Keratinocyte (primary cell): ENCODE results near the gene GNG13. TPM values are rescaled to one million over a fixed set of nuclear protein-coding genes. Genes with fewer than 3 reads are reported as not detected.

Experiments used
- DNase-seq: peaks from one replicate; pipeline ENCODE4 v3.0.0-alpha.2; 2011; ENCODE audit warnings: low read depth, missing footprints, low spot score
- FAIRE-seq: peaks from 2 replicates; lab custom pipeline; 2011; peaks lifted over from hg19 to GRCh38; lab: Jason Lieb, UNC
- H2AFZ ChIP-seq: 2 replicates; pipeline ENCODE4 v1.6.0; 2012; ENCODE audit warnings: low read length, control low read depth, inconsistent platforms; ENCODE audit not compliant: control insufficient read depth
- H3K27ac ChIP-seq: 2 replicates; pipeline ENCODE4 v1.5.1; 2011; ENCODE audit warnings: low read length; ENCODE audit not compliant: control insufficient read depth, insufficient read depth
- H3K27me3 ChIP-seq: 3 replicates; pipeline ENCODE4 v1.6.0; 2011; ENCODE audit warnings: low read length; ENCODE audit not compliant: control insufficient read depth, insufficient read depth; ENCODE audit errors: extremely low read depth
- H3K36me3 ChIP-seq, 2 experiments: 2 replicates in 1 of 2; 3 replicates in 1 of 2; pipeline ENCODE4 v1.5.1; 2011; ENCODE audit warnings: low read length in 2 of 2, mild to moderate bottlenecking in 1 of 2; ENCODE audit not compliant: control insufficient read depth in 2 of 2, insufficient read depth in 2 of 2; ENCODE audit errors: extremely low read depth in 1 of 2
- H3K4me1 ChIP-seq: 3 replicates; pipeline ENCODE4 v1.5.1; 2011; ENCODE audit warnings: low read length; ENCODE audit not compliant: control insufficient read depth, insufficient read depth; ENCODE audit errors: extremely low read depth
- H3K4me2 ChIP-seq: 3 replicates; pipeline ENCODE4 v1.6.0; 2011; ENCODE audit warnings: low read depth, low read length; ENCODE audit not compliant: control insufficient read depth, insufficient read depth; ENCODE audit errors: extremely low read depth
- H3K4me3 ChIP-seq, 3 experiments: fragments of 200-600 bp in 1 of 3; sonication (generic) in 1 of 3; 2 replicates in 2 of 3; 3 replicates in 1 of 3; pipeline ENCODE4 v1.5.1; 2011 to 2016; ENCODE audit warnings: low read length in 3 of 3, mild to moderate bottlenecking in 3 of 3, control low read depth in 2 of 3, inconsistent platforms in 1 of 3, low read depth in 1 of 3, mixed read lengths in 1 of 3, mixed run types in 1 of 3, moderate library complexity in 1 of 3; ENCODE audit not compliant: control insufficient read depth in 2 of 3, insufficient read depth in 2 of 3; ENCODE audit errors: extremely low read depth in 1 of 3
- H3K79me2 ChIP-seq: 2 replicates; pipeline ENCODE4 v1.6.0; 2012; ENCODE audit warnings: low read length; ENCODE audit not compliant: control insufficient read depth, insufficient read depth
- H3K9ac ChIP-seq: 3 replicates; pipeline ENCODE4 v1.6.0; 2011; ENCODE audit warnings: low read length; ENCODE audit not compliant: control insufficient read depth, insufficient read depth; ENCODE audit errors: extremely low read depth
- H3K9me1 ChIP-seq: 3 replicates; pipeline ENCODE4 v1.6.0; 2011; ENCODE audit warnings: low read length; ENCODE audit not compliant: control insufficient read depth, insufficient read depth; ENCODE audit errors: extremely low read depth
- H3K9me3 ChIP-seq: 2 replicates; pipeline ENCODE4 v1.5.1; 2012; ENCODE audit warnings: low read depth, low read length; ENCODE audit not compliant: control insufficient read depth
- H4K20me1 ChIP-seq: 3 replicates; pipeline ENCODE4 v1.6.0; 2011; ENCODE audit warnings: low read length; ENCODE audit not compliant: control insufficient read depth, insufficient read depth; ENCODE audit errors: extremely low read depth
- EZH2 ChIP-seq: IDR thresholded peaks from one replicate; pipeline ENCODE4 v1.6.1; 2012; ENCODE audit warnings: inconsistent platforms, mild to moderate bottlenecking, low read length, moderate library complexity
- dilution Hi-C: fragments of 300-500 bp; cut with MboI; formaldehyde crosslinking; loops from one replicate; pipeline ENCODE4 v1.7.0; 2020; ENCODE audit warnings: low sequenced_read_pairs; ENCODE audit not compliant: extremely low pct_ligation_motif_present
- polyA plus RNA-seq, 5 experiments: library from polyadenylated mRNA; depleted of rRNA in 3 of 5; stranded (reverse) in 3 of 5; stranded (forward) in 1 of 5; unstranded in 1 of 5; fragments of >200 nt; gene quantifications; 1 replicate in 1 of 5; 2 replicates in 3 of 5; 3 replicates in 1 of 5; pipeline versions ENCODE4 v1.2.1 to v1.2.3, GENCODE V29; 2011 to 2012; ENCODE audit warnings: missing spikeins in 2 of 5, low read depth in 1 of 5, low replicate concordance in 1 of 5
- TF ChIP-seq, protein P1 (sequence below), 3 experiments: IDR thresholded peaks in 1 of 3; conservative IDR thresholded peaks in 1 of 3; optimal IDR thresholded peaks in 1 of 3; 2 replicates in 2 of 3; 3 replicates in 1 of 3; pipeline versions ENCODE3 to v1.5.1; 2011; ENCODE audit warnings: low read length in 3 of 3, mild to moderate bottlenecking in 3 of 3, moderate library complexity in 2 of 3, control low read depth in 1 of 3, inconsistent platforms in 1 of 3; ENCODE audit not compliant: insufficient read depth in 2 of 3; ENCODE audit errors: extremely low read depth in 1 of 3

GNG13 gene
- polyA plus RNA-seq, 1 donor (not counting 4 experiments of a cell fraction or from before 2014, with no cell fraction given): not detected

DNA sequence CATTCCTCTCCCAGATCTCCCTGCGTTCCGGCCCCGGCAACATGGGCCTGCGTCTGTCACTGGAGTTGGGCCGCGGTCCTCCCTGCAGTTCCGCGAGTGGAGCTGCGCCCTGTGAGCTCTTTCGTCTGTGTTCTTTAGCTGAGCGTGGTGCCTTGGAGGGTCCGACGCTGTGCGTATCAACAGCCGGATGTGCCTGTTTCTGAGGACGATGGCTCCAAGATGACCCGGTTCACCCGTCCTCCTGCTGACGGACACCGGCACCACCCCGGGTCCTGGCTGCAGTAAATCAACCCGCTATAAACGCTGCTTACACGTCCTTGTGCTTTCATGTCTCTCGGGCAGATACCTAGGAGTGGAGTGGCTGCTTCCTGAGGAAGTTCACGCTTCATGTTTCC lies 44.8 kb upstream of the GNG13 start:
- H3K27me3 ChIP-seq: no peaks in the 10 kb centered on the region
- no peak overlapping the region for H3K9ac ChIP-seq
- H3K27ac ChIP-seq: no peak overlapping the region
- no peaks in the 10 kb centered on the region for H3K36me3 ChIP-seq
- DNase-seq: no peak
- no peak overlapping the region for H3K4me3 ChIP-seq
- TF ChIP-seq, protein P1, sequence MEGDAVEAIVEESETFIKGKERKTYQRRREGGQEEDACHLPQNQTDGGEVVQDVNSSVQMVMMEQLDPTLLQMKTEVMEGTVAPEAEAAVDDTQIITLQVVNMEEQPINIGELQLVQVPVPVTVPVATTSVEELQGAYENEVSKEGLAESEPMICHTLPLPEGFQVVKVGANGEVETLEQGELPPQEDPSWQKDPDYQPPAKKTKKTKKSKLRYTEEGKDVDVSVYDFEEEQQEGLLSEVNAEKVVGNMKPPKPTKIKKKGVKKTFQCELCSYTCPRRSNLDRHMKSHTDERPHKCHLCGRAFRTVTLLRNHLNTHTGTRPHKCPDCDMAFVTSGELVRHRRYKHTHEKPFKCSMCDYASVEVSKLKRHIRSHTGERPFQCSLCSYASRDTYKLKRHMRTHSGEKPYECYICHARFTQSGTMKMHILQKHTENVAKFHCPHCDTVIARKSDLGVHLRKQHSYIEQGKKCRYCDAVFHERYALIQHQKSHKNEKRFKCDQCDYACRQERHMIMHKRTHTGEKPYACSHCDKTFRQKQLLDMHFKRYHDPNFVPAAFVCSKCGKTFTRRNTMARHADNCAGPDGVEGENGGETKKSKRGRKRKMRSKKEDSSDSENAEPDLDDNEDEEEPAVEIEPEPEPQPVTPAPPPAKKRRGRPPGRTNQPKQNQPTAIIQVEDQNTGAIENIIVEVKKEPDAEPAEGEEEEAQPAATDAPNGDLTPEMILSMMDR (optimal IDR thresholded peaks at IDR 0.05 in 1 of 3, IDR thresholded peaks at IDR 0.05 in 1 of 3, conservative IDR thresholded peaks at IDR 0.05 in 1 of 3; ENCODE audit: extremely low read depth in 1 of 3, insufficient read depth in 2 of 3, low read length in 3 of 3): no peak
- no peak for TF ChIP-seq EZH2
- no peaks in the 10 kb centered on the region for H3K79me2 ChIP-seq
- H3K9me3 ChIP-seq: peaks cover 11% of the 10 kb centered on the region
- no peaks in the 10 kb centered on the region for H4K20me1 ChIP-seq
- dilution Hi-C loops: no loop called here
- no peak overlapping the region for H2AFZ ChIP-seq
- H3K9me1 ChIP-seq: no peaks in the 10 kb centered on the region
- H3K4me1 ChIP-seq: no peaks in the 10 kb centered on the region
- no peak overlapping the region for H3K4me2 ChIP-seq
- FAIRE-seq: no peak

DNA sequence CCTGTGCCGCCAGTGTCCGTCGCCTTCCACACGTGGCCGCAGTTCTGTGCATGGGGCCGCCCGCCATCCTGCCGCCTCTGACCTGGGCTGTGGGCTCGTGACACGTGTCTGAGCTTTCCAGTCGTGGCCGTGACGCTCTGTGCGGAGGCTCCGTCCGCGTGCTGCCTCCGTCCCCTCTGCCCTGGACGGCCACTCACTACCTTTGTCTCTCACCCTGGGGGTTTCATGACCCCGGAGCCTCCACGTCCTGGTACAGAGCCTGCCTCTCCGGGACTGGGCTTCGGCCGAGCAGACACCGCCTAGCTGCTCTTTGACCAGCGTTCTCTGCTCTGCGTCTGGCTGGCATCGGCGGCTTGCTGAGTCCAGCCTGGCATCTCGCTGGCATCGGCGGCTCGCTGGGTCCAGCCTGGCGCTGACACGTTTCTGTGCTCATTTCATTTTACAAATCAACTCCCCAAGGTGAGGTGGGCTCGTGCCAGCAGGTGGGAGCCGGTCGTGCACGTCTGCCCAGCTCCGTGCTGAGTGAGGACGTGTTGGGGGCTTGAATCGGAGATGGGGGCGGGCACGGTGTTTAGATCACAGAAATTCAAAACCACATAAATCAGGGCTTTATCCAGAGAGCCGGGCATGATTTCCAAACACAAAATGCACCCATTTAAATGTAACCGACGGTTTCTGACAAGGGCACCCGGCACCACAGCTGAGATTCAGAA lies 44.3 kb upstream of the GNG13 start:
- Histone ChIP-seq H3K4me1 (no peaks in the 10 kb centered on the region), H3K27ac (no peak overlapping the region), H3K9me1 (no peaks in the 10 kb centered on the region), H3K4me3 (no peak overlapping the region), H4K20me1 (no peaks in the 10 kb centered on the region), H3K79me2 (no peaks in the 10 kb centered on the region), H3K9ac (no peak overlapping the region), H3K27me3 (no peaks in the 10 kb centered on the region), H3K9me3 (peaks cover 7% of the 10 kb centered on the region), H3K4me2 (no peak overlapping the region), H2AFZ (no peak overlapping the region), H3K36me3 (no peaks in the 10 kb centered on the region)
- no peak for FAIRE-seq
- DNase-seq: no peak
- dilution Hi-C loops: no loop called here
- no peak for TF ChIP-seq EZH2
- TF ChIP-seq, protein P1 (optimal IDR thresholded peaks at IDR 0.05 in 1 of 3, IDR thresholded peaks at IDR 0.05 in 1 of 3, conservative IDR thresholded peaks at IDR 0.05 in 1 of 3; ENCODE audit: extremely low read depth in 1 of 3, insufficient read depth in 2 of 3, low read length in 3 of 3): no peak
